Hepatocyte (in vitro differentiated cells): ENCODE measurements around the gene FREM3. TPM values are rescaled to one million over a fixed set of nuclear protein-coding genes. Genes with fewer than 3 reads are reported as not detected.

Experiments used
- DNase-seq: peaks from one replicate; pipeline ENCODE4 v3.0.0-alpha.2; 2016; ENCODE audit warnings: low spot score
- H2AFZ ChIP-seq: fragments of 200-600 bp; sonication (generic); 2 replicates; pipeline ENCODE4 v1.6.0; 2016; ENCODE audit warnings: antibody characterized with exemption, mild to moderate bottlenecking
- H3K27ac ChIP-seq: fragments of 200-600 bp; sonication (generic); 2 replicates; pipeline ENCODE4 v1.5.1; 2016; ENCODE audit warnings: mild to moderate bottlenecking
- H3K27me3 ChIP-seq: fragments of 200-600 bp; sonication (generic); 2 replicates; pipeline ENCODE4 v1.6.1; 2016
- H3K36me3 ChIP-seq: fragments of 200-600 bp; sonication (generic); replicated peaks from 2 replicates; pipeline ENCODE4 v1.5.1; 2016; ENCODE audit warnings: low read depth; ENCODE audit not compliant: insufficient read depth
- H3K4me1 ChIP-seq: fragments of 200-600 bp; sonication (generic); 2 replicates; pipeline ENCODE4 v1.5.1; 2016; ENCODE audit warnings: mild to moderate bottlenecking, moderate library complexity; ENCODE audit not compliant: insufficient read depth
- H3K4me2 ChIP-seq: fragments of 200-600 bp; sonication (generic); 2 replicates; pipeline ENCODE4 v1.6.0; 2016
- H3K4me3 ChIP-seq: fragments of 200-600 bp; sonication (generic); 2 replicates; pipeline ENCODE4 v1.5.1; 2016; ENCODE audit warnings: mild to moderate bottlenecking
- H3K79me2 ChIP-seq: fragments of 200-600 bp; sonication (generic); 2 replicates; pipeline ENCODE4 v1.6.0; 2017; ENCODE audit warnings: mild to moderate bottlenecking
- H3K9me2 ChIP-seq: fragments of 200-600 bp; sonication (generic); replicated peaks from 2 replicates; pipeline ENCODE4 v1.6.0; 2017; ENCODE audit warnings: mild to moderate bottlenecking; ENCODE audit not compliant: insufficient read depth
- H3K9me3 ChIP-seq: fragments of 200-600 bp; sonication (generic); 2 replicates; pipeline ENCODE4 v1.5.1; 2016; ENCODE audit warnings: low read depth, mild to moderate bottlenecking
- H4K20me1 ChIP-seq: fragments of 200-600 bp; sonication (generic); 2 replicates; pipeline ENCODE4 v1.6.0; 2016; ENCODE audit warnings: mild to moderate bottlenecking; ENCODE audit not compliant: insufficient read depth, poor library complexity, severe bottlenecking
- EZH2 ChIP-seq: fragments of 200-600 bp; sonication (generic); IDR thresholded peaks from 2 replicates; pipeline ENCODE4 v1.6.1; 2016; ENCODE audit warnings: antibody characterized with exemption, mild to moderate bottlenecking, borderline replicate concordance
- EZH2phosphoT487 ChIP-seq: fragments of 200-600 bp; sonication (generic); IDR thresholded peaks from one replicate; pipeline ENCODE4 v1.6.1; 2018; ENCODE audit warnings: antibody characterized with exemption, mild to moderate bottlenecking, low read depth, moderate library complexity; ENCODE audit not compliant: unreplicated experiment, severe bottlenecking
- WGBS: methylation state at CpG from one replicate; pipeline ENCODE4 v1.1.6; 2016; ENCODE audit warnings: low lambda C conversion rate; ENCODE audit errors: missing lambda C conversion rate; 5-methylcytosine and 5-hydroxymethylcytosine counted together
- polyA plus RNA-seq: library from polyadenylated mRNA; unstranded; fragments of >200 nt; fragmentation: Nextera tagmentation; extraction: Ambion mirVana; gene quantifications from 2 replicates; pipeline ENCODE4 v1.2.1, GENCODE V29; 2016
- total RNA-seq: library from RNA; depleted of rRNA; stranded (reverse); fragments of >200 nt; gene quantifications from 2 replicates; pipeline ENCODE4 v1.2.3, GENCODE V29; 2014
- TF ChIP-seq, protein P1 (sequence below): fragments of 200-600 bp; sonication (generic); IDR thresholded peaks from 2 replicates; pipeline ENCODE4 v1.5.1; 2016; ENCODE audit warnings: antibody characterized with exemption, mild to moderate bottlenecking; ENCODE audit not compliant: poor library complexity

Gene FREM3
- total and polyA plus RNA-seq, 2 experiments from 2014 or later, result 0.23 TPM; not detected in 1

DNA sequence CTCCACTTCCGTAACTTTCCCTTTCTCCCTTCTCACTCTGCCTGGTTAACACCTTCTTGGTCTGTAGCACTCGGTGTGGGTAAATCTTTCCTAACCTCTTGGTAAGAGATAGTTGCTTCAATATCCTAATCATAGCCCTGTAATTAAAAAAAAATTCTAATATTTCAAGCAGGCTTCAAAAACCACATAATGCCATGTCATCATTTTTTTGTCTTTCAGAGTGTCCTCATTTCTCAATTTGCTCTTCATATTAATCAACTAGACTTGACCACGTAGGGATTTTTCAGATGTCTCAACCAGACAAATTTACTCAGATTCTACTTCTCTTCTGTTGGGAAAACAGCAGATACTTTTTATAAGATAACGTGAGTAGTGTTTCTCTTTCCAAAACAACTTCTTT lies 91.0 kb downstream of the FREM3 start:
- H3K79me2 ChIP-seq, result no peaks in the 10 kb centered on the region
- no peaks in the 10 kb centered on the region for H4K20me1 ChIP-seq
- no peak overlapping the region for H3K4me3 ChIP-seq
- no peak for DNase-seq
- H3K4me1 ChIP-seq, result no peaks in the 10 kb centered on the region
- H3K27ac ChIP-seq, result no peak overlapping the region
- no peaks in the 10 kb centered on the region for H3K9me3 ChIP-seq
- no peak overlapping the region for H2AFZ ChIP-seq
- WGBS, result 74% methylated on average over 4 of the region's 4 CpGs
- H3K4me2 ChIP-seq, result no peak overlapping the region
- H3K9me2 ChIP-seq, result no peaks in the 10 kb centered on the region
- H3K27me3 ChIP-seq, result no peaks in the 10 kb centered on the region
- H3K36me3 ChIP-seq, result no peaks in the 10 kb centered on the region
- TF ChIP-seq, protein P1, sequence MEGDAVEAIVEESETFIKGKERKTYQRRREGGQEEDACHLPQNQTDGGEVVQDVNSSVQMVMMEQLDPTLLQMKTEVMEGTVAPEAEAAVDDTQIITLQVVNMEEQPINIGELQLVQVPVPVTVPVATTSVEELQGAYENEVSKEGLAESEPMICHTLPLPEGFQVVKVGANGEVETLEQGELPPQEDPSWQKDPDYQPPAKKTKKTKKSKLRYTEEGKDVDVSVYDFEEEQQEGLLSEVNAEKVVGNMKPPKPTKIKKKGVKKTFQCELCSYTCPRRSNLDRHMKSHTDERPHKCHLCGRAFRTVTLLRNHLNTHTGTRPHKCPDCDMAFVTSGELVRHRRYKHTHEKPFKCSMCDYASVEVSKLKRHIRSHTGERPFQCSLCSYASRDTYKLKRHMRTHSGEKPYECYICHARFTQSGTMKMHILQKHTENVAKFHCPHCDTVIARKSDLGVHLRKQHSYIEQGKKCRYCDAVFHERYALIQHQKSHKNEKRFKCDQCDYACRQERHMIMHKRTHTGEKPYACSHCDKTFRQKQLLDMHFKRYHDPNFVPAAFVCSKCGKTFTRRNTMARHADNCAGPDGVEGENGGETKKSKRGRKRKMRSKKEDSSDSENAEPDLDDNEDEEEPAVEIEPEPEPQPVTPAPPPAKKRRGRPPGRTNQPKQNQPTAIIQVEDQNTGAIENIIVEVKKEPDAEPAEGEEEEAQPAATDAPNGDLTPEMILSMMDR, result no peak
- TF ChIP-seq EZH2phosphoT487, result no peak
- no peak for TF ChIP-seq EZH2

DNA sequence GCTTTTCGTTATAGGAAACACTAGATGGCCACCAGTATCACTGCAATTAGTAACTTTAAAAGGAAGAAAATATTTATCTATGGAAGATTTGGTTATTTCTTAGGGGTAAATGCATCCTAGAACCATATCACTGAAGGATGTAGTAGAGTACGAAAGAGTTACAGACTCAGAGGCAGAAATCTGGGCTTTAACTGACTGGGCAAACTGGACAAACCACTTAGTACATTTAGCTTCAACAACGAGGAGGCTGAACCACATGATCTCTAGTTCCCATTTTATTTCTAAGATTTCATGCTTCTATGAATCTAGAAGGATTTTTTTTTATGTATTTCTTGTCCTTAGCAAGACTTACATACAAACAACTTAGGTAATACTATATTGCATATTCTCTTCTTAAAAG lies 94.0 kb downstream of the FREM3 start:
- no peak for DNase-seq
- no peak overlapping the region for H3K27ac ChIP-seq
- no peaks in the 10 kb centered on the region for H3K27me3 ChIP-seq
- WGBS, result 74% methylated on average over 3 of the region's 3 CpGs
- no peaks in the 10 kb centered on the region for H4K20me1 ChIP-seq
- H3K36me3 ChIP-seq, result no peaks in the 10 kb centered on the region
- no peaks in the 10 kb centered on the region for H3K9me2 ChIP-seq
- no peaks in the 10 kb centered on the region for H3K79me2 ChIP-seq
- H3K4me3 ChIP-seq, result no peak overlapping the region
- no peak overlapping the region for H3K4me2 ChIP-seq
- no peak overlapping the region for H2AFZ ChIP-seq
- TF ChIP-seq EZH2, result no peak
- TF ChIP-seq, protein P1, result no peak
- TF ChIP-seq EZH2phosphoT487, result no peak
- H3K9me3 ChIP-seq, result no peaks in the 10 kb centered on the region
- no peaks in the 10 kb centered on the region for H3K4me1 ChIP-seq

DNA sequence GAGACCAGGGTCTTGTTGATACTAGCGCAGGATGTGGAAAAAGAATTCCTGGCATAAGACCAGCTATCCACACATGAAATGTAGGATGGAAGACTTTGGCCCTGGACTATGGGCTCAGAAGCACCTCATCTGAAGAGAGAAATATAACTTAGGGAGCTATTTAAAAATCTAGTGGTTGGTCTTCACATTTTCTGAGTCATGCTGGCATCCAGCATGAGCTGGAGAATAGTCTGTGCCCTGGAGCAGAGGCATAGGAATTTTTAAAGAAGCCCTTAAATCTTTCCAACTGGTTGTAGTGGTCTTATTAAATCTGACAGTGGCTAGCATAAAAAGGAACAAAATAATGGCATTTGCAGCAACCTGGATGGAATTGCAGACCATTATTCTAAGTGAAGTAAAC lies 100.6 kb downstream of the FREM3 start:
- Histone ChIP-seq H3K27me3 (no peaks in the 10 kb centered on the region), H3K4me1 (no peaks in the 10 kb centered on the region), H3K9me2 (no peaks in the 10 kb centered on the region), H4K20me1 (no peaks in the 10 kb centered on the region), H3K9me3 (no peaks in the 10 kb centered on the region), H3K4me2 (no peak overlapping the region), H2AFZ (no peak overlapping the region), H3K27ac (no peak overlapping the region), H3K79me2 (no peaks in the 10 kb centered on the region), H3K36me3 (no peaks in the 10 kb centered on the region), H3K4me3 (no peak overlapping the region)
- TF ChIP-seq, protein P1, result no peak
- TF ChIP-seq EZH2 (no peak), EZH2phosphoT487 (no peak)
- no peak for DNase-seq
- 100% methylated on average over 1 of the region's 1 CpG for WGBS

DNA sequence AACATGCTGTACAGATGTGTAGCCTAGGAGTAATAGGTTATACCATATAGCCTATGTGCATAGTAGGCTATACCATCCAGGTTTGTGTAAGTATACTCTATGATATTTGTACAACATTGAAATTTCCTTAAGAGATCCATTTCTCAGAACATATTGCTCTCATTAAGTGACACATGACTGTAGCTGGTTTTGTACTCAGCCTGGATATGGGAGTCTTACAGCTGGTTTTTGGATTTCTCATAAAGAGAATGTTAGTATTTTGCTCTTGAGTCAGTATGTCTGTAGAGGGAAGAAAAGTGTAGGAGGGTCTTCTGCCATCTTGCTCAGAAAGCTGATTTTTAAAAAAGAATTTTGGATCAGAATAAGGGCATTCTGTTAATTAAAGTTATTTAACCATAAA lies 101.7 kb downstream of the FREM3 start:
- Histone ChIP-seq H3K27ac (no peak overlapping the region), H4K20me1 (no peaks in the 10 kb centered on the region), H3K36me3 (no peaks in the 10 kb centered on the region), H3K79me2 (no peaks in the 10 kb centered on the region), H3K27me3 (no peaks in the 10 kb centered on the region), H3K9me2 (no peaks in the 10 kb centered on the region), H3K4me2 (no peak overlapping the region), H2AFZ (no peak overlapping the region), H3K4me1 (no peaks in the 10 kb centered on the region), H3K9me3 (no peaks in the 10 kb centered on the region), H3K4me3 (no peak overlapping the region)
- TF ChIP-seq, protein P1, result no peak
- TF ChIP-seq EZH2phosphoT487 (no peak), EZH2 (no peak)
- no peak for DNase-seq
